Activated B cell treated with CpG ODN at 0.5 μM for 24 hours (primary cell): ENCODE data around the gene DLD. TPM values are rescaled to one million over a fixed set of nuclear protein-coding genes. Genes with fewer than 3 reads are reported as not detected.

Experiments
- ATAC-seq: fragments of 200-7000 bp; cut with Tn5 transposase; one replicate; pipeline ENCODE4 v1.10.0; 2021; ENCODE audit warnings: low read depth, mild to moderate bottlenecking, moderate library complexity
- CTCF ChIA-PET: fragments of 350-600 bp; sonication (Branson Sonifier 250); formaldehyde crosslinking; loops from one replicate; lab custom pipeline; 2021; ENCODE audit warnings: antibody characterized with exemption; lab: Charles Lee
- POLR2A ChIA-PET: fragments of 350-600 bp; sonication (Branson Sonifier 250); formaldehyde crosslinking; loops from one replicate; lab custom pipeline; 2021; ENCODE audit warnings: antibody characterized with exemption; lab: Charles Lee
- DNase-seq: peaks from one replicate; pipeline ENCODE4 v3.0.0; 2022
- H3K27ac Mint-ChIP-seq: one replicate; pipeline ENCODE4 v1.8.0; 2020; ENCODE audit warnings: mixed read lengths
- H3K27me3 Mint-ChIP-seq: one replicate; pipeline ENCODE4 v1.8.0; 2021; ENCODE audit warnings: mixed read lengths
- H3K36me3 Mint-ChIP-seq: one replicate; pipeline ENCODE4 v1.8.0; 2021; ENCODE audit warnings: low read depth, mixed read lengths
- H3K4me1 Mint-ChIP-seq: one replicate; pipeline ENCODE4 v1.8.0; 2021; ENCODE audit warnings: mixed read lengths
- H3K4me3 Mint-ChIP-seq: one replicate; pipeline ENCODE4 v1.8.0; 2020; ENCODE audit warnings: mild to moderate bottlenecking, mixed read lengths
- H3K9me3 Mint-ChIP-seq: one replicate; pipeline ENCODE4 v1.8.0; 2020; ENCODE audit warnings: mixed read lengths
- intact Hi-C: fragments of 100-400 bp; cut with micrococcal nuclease; formaldehyde crosslinking; loops from one replicate; pipeline ENCODE4 v1.15.1; 2024
- total RNA-seq: library from RNA; stranded (reverse); gene quantifications from 2 replicates; pipeline ENCODE4 v1.2.3, GENCODE V29; 2022
- TF ChIP-seq, protein P1 (sequence below): fragments of 200-600 bp; IDR thresholded peaks from one replicate; pipeline ENCODE4 v1.8.0; 2022; ENCODE audit warnings: antibody characterized with exemption, mild to moderate bottlenecking

The DLD gene
- total RNA-seq, 1 donor from 2014 or later = 66.1 TPM

GRCh38 chr7:107922886-107923285 lies 31.9 kb downstream of the DLD start:
- Mint-ChIP-seq H3K9me3 (no peaks in the 10 kb centered on the region), H3K4me1 (peaks cover 16% of the 10 kb centered on the region), H3K36me3 (peaks cover 76% of the 10 kb centered on the region), H3K4me3 (no peak overlapping the region), H3K27me3 (no peaks in the 10 kb centered on the region), H3K27ac (no peak overlapping the region)
- CTCF ChIA-PET = interaction anchor here (0.8 kb wide), 1 partner anchor 48 kb away, joined by 3 read pairs; no protein-coding TSS in a partner anchor
- TF ChIP-seq, protein P1, sequence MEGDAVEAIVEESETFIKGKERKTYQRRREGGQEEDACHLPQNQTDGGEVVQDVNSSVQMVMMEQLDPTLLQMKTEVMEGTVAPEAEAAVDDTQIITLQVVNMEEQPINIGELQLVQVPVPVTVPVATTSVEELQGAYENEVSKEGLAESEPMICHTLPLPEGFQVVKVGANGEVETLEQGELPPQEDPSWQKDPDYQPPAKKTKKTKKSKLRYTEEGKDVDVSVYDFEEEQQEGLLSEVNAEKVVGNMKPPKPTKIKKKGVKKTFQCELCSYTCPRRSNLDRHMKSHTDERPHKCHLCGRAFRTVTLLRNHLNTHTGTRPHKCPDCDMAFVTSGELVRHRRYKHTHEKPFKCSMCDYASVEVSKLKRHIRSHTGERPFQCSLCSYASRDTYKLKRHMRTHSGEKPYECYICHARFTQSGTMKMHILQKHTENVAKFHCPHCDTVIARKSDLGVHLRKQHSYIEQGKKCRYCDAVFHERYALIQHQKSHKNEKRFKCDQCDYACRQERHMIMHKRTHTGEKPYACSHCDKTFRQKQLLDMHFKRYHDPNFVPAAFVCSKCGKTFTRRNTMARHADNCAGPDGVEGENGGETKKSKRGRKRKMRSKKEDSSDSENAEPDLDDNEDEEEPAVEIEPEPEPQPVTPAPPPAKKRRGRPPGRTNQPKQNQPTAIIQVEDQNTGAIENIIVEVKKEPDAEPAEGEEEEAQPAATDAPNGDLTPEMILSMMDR = no peak
- no peak for ATAC-seq
- DNase-seq = no peak
- POLR2A ChIA-PET = no interaction called here
- intact Hi-C loops = loop anchor here (10.0 kb wide), 1 partner anchor 222 kb away; no protein-coding TSS in a partner anchor

DNA sequence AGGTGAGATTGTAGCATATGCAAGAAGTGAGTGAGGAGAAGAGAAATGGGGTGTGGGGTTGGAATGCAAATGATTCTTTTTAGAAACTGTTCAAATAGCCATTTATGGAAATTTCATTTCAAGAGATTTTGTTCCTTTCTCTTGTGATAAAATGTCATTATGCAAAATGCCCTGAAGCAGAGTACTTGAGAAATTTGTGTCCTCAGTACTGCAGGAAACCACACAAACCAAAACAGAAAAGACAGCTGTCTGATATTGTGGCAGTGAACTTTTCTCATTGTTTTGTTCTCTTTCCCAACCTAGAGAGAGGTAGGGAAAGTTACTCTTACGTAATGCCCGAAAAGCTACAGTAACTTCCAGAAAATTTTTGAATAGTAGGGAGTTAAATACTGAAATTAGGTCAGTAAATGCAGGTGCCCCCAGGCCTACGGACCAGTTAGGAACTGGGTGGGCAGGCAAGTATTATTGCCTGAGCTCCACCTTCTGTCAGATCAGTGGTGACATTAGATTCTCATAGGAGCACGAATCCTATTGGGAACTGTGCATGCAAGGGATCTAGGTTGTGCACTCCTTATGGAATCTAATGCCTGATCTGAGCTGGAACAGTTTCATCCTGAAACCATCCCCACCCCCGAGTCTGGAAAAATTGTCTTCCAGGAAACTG lies 34.0 kb downstream of the DLD start:
- intact Hi-C loops = loop anchor here (1.0 to 10.0 kb wide), 2 partner anchors 16 to 220 kb away; no protein-coding TSS in a partner anchor
- H3K4me3 Mint-ChIP-seq = no peak overlapping the region
- H3K9me3 Mint-ChIP-seq = no peaks in the 10 kb centered on the region
- no peaks in the 10 kb centered on the region for H3K27me3 Mint-ChIP-seq
- peaks cover 59% of the 10 kb centered on the region for H3K36me3 Mint-ChIP-seq
- ChIA-PET POLR2A (no interaction called here), CTCF (no interaction called here)
- ATAC-seq (no peak), DNase-seq (no peak)
- peaks cover 16% of the 10 kb centered on the region for H3K4me1 Mint-ChIP-seq
- TF ChIP-seq, protein P1 = no peak
- H3K27ac Mint-ChIP-seq = no peak overlapping the region

GRCh38 chr7:107926481-107926880 lies 35.5 kb downstream of the DLD start:
- no peaks in the 10 kb centered on the region for H3K27me3 Mint-ChIP-seq
- H3K36me3 Mint-ChIP-seq = peaks cover 51% of the 10 kb centered on the region
- peaks cover 9% of the 10 kb centered on the region for H3K4me1 Mint-ChIP-seq
- POLR2A ChIA-PET = interaction anchor here (0.6 kb wide), 1 partner anchor 384 kb away, joined by 3 read pairs; no protein-coding TSS in a partner anchor
- TF ChIP-seq, protein P1 = no peak
- ATAC-seq (no peak), DNase-seq (no peak)
- H3K27ac Mint-ChIP-seq = no peak overlapping the region
- intact Hi-C loops = loop anchor here (10.0 kb wide), 1 partner anchor 218 kb away; no protein-coding TSS in a partner anchor
- H3K9me3 Mint-ChIP-seq = no peaks in the 10 kb centered on the region
- H3K4me3 Mint-ChIP-seq = no peak overlapping the region
- CTCF ChIA-PET = no interaction called here

DNA sequence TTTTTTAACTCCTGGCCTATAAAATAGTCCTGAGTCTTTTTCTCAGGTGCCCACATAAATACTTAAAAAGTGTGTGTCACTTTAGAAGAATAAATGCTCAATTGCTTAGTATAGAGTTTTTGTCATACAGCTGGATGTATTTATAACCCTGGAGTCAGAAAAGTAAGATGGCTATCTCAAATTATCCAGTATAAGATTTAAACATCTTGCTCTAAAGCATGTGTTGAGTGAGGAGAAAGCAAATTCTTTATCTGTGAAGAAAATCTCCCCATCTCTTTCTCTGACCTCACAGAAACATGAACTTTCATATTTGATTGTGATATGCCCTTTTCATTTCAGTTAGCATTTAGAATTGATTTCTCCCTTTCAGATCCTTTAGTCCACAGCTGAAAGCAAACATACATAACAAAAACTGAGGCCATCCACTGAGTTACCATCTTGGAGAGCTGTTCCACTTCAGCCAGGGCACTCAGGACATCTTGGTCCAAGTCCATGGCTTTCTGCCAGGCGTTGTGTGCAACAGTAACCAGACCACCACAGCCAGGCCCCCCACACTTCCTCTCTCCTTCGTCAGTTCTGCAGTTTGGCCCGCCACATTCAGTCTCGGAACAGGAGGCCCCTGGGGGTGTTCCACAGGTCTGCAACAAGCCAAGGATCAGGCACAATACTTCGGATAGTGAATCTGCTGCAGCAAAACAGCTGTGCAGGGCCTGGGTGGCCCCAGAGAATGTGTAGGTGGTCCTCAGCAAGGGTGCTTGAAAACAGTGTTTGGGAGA lies 40.9 kb downstream of the DLD start:
- H3K4me3 Mint-ChIP-seq = no peak overlapping the region
- no peaks in the 10 kb centered on the region for H3K27me3 Mint-ChIP-seq
- no peaks in the 10 kb centered on the region for H3K4me1 Mint-ChIP-seq
- intact Hi-C loops = no loop called here
- DNase-seq (no peak), ATAC-seq (no peak)
- CTCF ChIA-PET = no interaction called here
- POLR2A ChIA-PET = no interaction called here
- H3K27ac Mint-ChIP-seq = no peak overlapping the region
- TF ChIP-seq, protein P1 = no peak
- peaks cover 13% of the 10 kb centered on the region for H3K36me3 Mint-ChIP-seq
- H3K9me3 Mint-ChIP-seq = no peaks in the 10 kb centered on the region

GRCh38 chr7:107932805-107933204 lies 41.8 kb downstream of the DLD start:
- CTCF ChIA-PET = no interaction called here
- Mint-ChIP-seq H3K27ac (no peak overlapping the region), H3K9me3 (no peaks in the 10 kb centered on the region), H3K36me3 (peaks cover 13% of the 10 kb centered on the region), H3K27me3 (no peaks in the 10 kb centered on the region), H3K4me3 (no peak overlapping the region), H3K4me1 (no peaks in the 10 kb centered on the region)
- intact Hi-C loops = no loop called here
- DNase-seq (no peak), ATAC-seq (no peak)
- TF ChIP-seq, protein P1 = no peak
- POLR2A ChIA-PET = no interaction called here
